Activated CD8-positive, alpha-beta T cell treated with anti-CD3 and anti-CD28 coated beads for 36 hours (primary cell): ENCODE measurements around the gene ANKDD1B. TPM values are rescaled to one million over a fixed set of nuclear protein-coding genes. Genes with fewer than 3 reads are reported as not detected.

Source experiments
- ATAC-seq: fragments of 200-7000 bp; cut with Tn5 transposase; one replicate; pipeline ENCODE4 v1.10.0; 2021; ENCODE audit warnings: mild to moderate bottlenecking, moderate library complexity
- CTCF ChIA-PET: fragments of 350-600 bp; sonication (Branson Sonifier 250); formaldehyde crosslinking; loops from one replicate; lab custom pipeline; 2021; ENCODE audit warnings: antibody characterized with exemption; lab: Charles Lee
- POLR2A ChIA-PET: fragments of 350-600 bp; sonication (Branson Sonifier 250); formaldehyde crosslinking; loops from one replicate; lab custom pipeline; 2021; ENCODE audit warnings: antibody characterized with exemption; lab: Charles Lee
- DNase-seq: peaks from one replicate; pipeline ENCODE4 v3.0.0-alpha.2; 2020
- H3K27ac Mint-ChIP-seq: one replicate; pipeline ENCODE4 v1.8.0; 2021; ENCODE audit warnings: mild to moderate bottlenecking, mixed read lengths
- H3K27me3 Mint-ChIP-seq: one replicate; pipeline ENCODE4 v1.8.0; 2021; ENCODE audit warnings: mixed read lengths
- H3K36me3 Mint-ChIP-seq: one replicate; pipeline ENCODE4 v1.8.0; 2021; ENCODE audit warnings: low read depth, mixed read lengths
- H3K4me1 Mint-ChIP-seq: one replicate; pipeline ENCODE4 v1.8.0; 2021; ENCODE audit warnings: low read depth, mixed read lengths
- H3K4me3 Mint-ChIP-seq: one replicate; pipeline ENCODE4 v1.8.0; 2021; ENCODE audit warnings: mild to moderate bottlenecking, moderate library complexity, mixed read lengths
- H3K9me3 Mint-ChIP-seq: one replicate; pipeline ENCODE4 v1.8.0; 2021; ENCODE audit warnings: mixed read lengths
- CTCF ChIP-seq: fragments of 200-600 bp; IDR thresholded peaks from one replicate; pipeline ENCODE4 v1.8.0; 2022; ENCODE audit warnings: antibody characterized with exemption, mild to moderate bottlenecking
- intact Hi-C: fragments of 100-400 bp; cut with micrococcal nuclease; formaldehyde crosslinking; loops from one replicate; pipeline ENCODE4 v1.10.0; 2022
- total RNA-seq, 2 experiments: library from RNA; stranded (reverse); gene quantifications; one replicate each; pipeline ENCODE4 v1.2.3, GENCODE V29; 2021

The ANKDD1B gene
- total RNA-seq, 2 experiments from 2014 or later = not detected

- ChIA-PET CTCF (no interaction called here), POLR2A (no interaction called here)
- H3K4me1 Mint-ChIP-seq = peaks cover 6% of the 10 kb centered on the region
- no peak for TF ChIP-seq CTCF
- no peak overlapping the region for H3K27ac Mint-ChIP-seq
- H3K4me3 Mint-ChIP-seq = no peak overlapping the region
- H3K27me3 Mint-ChIP-seq = no peaks in the 10 kb centered on the region
- intact Hi-C loops = no loop called here
- ATAC-seq (no peak), DNase-seq (no peak)
- peaks cover 2% of the 10 kb centered on the region for H3K36me3 Mint-ChIP-seq
- H3K9me3 Mint-ChIP-seq = peaks cover 2% of the 10 kb centered on the region
These were observed 19.6 kb downstream of the ANKDD1B start for GRCh38 chr5:75630875-75631274.

GRCh38 chr5:75632321-75632720 lies 21.1 kb downstream of the ANKDD1B start:
- H3K36me3 Mint-ChIP-seq = peaks cover 2% of the 10 kb centered on the region
- ATAC-seq (no peak), DNase-seq (no peak)
- H3K4me1 Mint-ChIP-seq = peaks cover under 1% of the 10 kb centered on the region
- no peaks in the 10 kb centered on the region for H3K27me3 Mint-ChIP-seq
- H3K4me3 Mint-ChIP-seq = no peak overlapping the region
- ChIA-PET POLR2A (no interaction called here), CTCF (no interaction called here)
- peaks cover 2% of the 10 kb centered on the region for H3K9me3 Mint-ChIP-seq
- intact Hi-C loops = no loop called here
- no peak for TF ChIP-seq CTCF
- H3K27ac Mint-ChIP-seq = no peak overlapping the region

- no peak for TF ChIP-seq CTCF
- Mint-ChIP-seq H3K27me3 (no peaks in the 10 kb centered on the region), H3K4me3 (no peak overlapping the region), H3K9me3 (peaks cover 4% of the 10 kb centered on the region), H3K4me1 (no peaks in the 10 kb centered on the region), H3K27ac (no peak overlapping the region), H3K36me3 (peaks cover 2% of the 10 kb centered on the region)
- intact Hi-C loops = no loop called here
- ChIA-PET POLR2A (no interaction called here), CTCF (no interaction called here)
- ATAC-seq (no peak), DNase-seq (no peak)
These were observed 26.7 kb downstream of the ANKDD1B start for GRCh38 chr5:75637949-75638348.

GRCh38 chr5:75639535-75640311 lies 28.5 kb downstream of the ANKDD1B start:
- Mint-ChIP-seq H3K36me3 (no peaks in the 10 kb centered on the region), H3K27me3 (no peaks in the 10 kb centered on the region), H3K9me3 (peaks cover 2% of the 10 kb centered on the region), H3K4me3 (no peak overlapping the region), H3K27ac (no peak overlapping the region), H3K4me1 (no peaks in the 10 kb centered on the region)
- no peak for TF ChIP-seq CTCF
- DNase-seq = no peak
- intact Hi-C loops = no loop called here
- POLR2A ChIA-PET = no interaction called here
- CTCF ChIA-PET = no interaction called here
- no peak for ATAC-seq

DNA sequence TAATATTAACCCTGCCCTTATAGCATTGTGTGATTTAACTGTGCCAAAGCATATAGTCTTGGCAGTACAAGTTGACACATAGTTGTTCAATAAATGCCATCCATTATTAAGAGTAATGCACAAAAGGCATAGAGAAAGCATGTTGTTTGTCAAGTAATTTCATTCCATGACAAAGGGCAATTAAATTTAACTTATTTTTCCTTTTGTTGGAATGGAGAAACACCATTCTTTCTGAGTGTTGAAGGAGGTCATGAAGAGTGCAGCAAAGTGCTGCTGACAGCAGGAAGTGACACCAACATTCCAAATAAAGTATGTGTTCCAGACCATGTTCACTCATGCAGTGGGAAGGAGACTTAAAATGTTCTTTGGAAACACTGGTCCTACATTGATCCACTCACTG lies 29.1 kb downstream of the ANKDD1B start:
- no peaks in the 10 kb centered on the region for H3K36me3 Mint-ChIP-seq
- ChIA-PET POLR2A (no interaction called here), CTCF (no interaction called here)
- H3K4me3 Mint-ChIP-seq = no peak overlapping the region
- ATAC-seq (no peak), DNase-seq (no peak)
- no peak overlapping the region for H3K27ac Mint-ChIP-seq
- intact Hi-C loops = no loop called here
- no peaks in the 10 kb centered on the region for H3K4me1 Mint-ChIP-seq
- peaks cover 2% of the 10 kb centered on the region for H3K9me3 Mint-ChIP-seq
- no peaks in the 10 kb centered on the region for H3K27me3 Mint-ChIP-seq
- TF ChIP-seq CTCF = no peak
